Heart left ventricle (tissue), 13 donors: ENCODE measurements around the gene XDH.

Source experiments
- POLR2A ChIP-seq, 2 donors: fragments of 450-650 bp; IDR thresholded peaks; one replicate each; pipeline ENCODE4 v1.6.1; 2017; ENCODE audit warnings: antibody characterized with exemption in 2 of 2, mild to moderate bottlenecking in 2 of 2, moderate library complexity in 2 of 2
- TF ChIP-seq, protein P1 (sequence below), 12 donors: fragments of 200-600 bp; sonication (generic) in 4 of 12; IDR thresholded peaks; one replicate each; pipeline versions ENCODE4 v1.5.0 to v1.8.0; 2018 to 2022; ENCODE audit warnings: antibody characterized with exemption in 12 of 12, mild to moderate bottlenecking in 5 of 12
- donor health status: ischemic (EF 13 %, LVEDD 7.1; RV severe dilation, severe dysfunction).
- donor health status: DM: no; HTN: yes; CAD: no.
- donor health status: DM: no; HTN: no; CAD: no.
- donor health status: ischemic (EF 25% LVEDD 6.9; RV normal size, moderate dysfunction).
- donor health status: ischemic (EF 25% LVEDD 5.7; RV mildly dilated, moderate dysfunction).
- donor health status: ischemic (EF 35%, LVEDD 5.7; RV mildly dilated, moderate dysfunction).
- donor health status: nonischemic (EF 11% LVEDD 7.7; RV severe dilation, severe dysfunction).
- donor health status: DM: yes; HTN: yes; CAD: no.
- donor health status: PGD.
- donor health status: ischemic (EF 29% LVEDD 5.4; RV normal size, mild dysfunction).
- donor health status: nonischemic (EF 23%, LVEDD 6.1; RV moderate dilation, normal function).

GRCh38 chr2:31362581-31362980 is 52.0 kb downstream of the XDH start:
- TF ChIP-seq, protein P1, sequence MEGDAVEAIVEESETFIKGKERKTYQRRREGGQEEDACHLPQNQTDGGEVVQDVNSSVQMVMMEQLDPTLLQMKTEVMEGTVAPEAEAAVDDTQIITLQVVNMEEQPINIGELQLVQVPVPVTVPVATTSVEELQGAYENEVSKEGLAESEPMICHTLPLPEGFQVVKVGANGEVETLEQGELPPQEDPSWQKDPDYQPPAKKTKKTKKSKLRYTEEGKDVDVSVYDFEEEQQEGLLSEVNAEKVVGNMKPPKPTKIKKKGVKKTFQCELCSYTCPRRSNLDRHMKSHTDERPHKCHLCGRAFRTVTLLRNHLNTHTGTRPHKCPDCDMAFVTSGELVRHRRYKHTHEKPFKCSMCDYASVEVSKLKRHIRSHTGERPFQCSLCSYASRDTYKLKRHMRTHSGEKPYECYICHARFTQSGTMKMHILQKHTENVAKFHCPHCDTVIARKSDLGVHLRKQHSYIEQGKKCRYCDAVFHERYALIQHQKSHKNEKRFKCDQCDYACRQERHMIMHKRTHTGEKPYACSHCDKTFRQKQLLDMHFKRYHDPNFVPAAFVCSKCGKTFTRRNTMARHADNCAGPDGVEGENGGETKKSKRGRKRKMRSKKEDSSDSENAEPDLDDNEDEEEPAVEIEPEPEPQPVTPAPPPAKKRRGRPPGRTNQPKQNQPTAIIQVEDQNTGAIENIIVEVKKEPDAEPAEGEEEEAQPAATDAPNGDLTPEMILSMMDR (IDR thresholded peaks at IDR 0.05): no peak
- no peak for TF ChIP-seq POLR2A (IDR thresholded peaks at IDR 0.05)
